HG03139 (cell line): ENCODE data around the gene ANG.
A peak's percentile ranks its signal among the peaks of the same experiment; 100 is the strongest.

Experiments used
- ATAC-seq: cut with Tn5 transposase; IDR thresholded peaks from one replicate; pipeline ENCODE4 v1.9.1; 2021; ENCODE audit not compliant: unreplicated experiment

The ANG gene

DNA sequence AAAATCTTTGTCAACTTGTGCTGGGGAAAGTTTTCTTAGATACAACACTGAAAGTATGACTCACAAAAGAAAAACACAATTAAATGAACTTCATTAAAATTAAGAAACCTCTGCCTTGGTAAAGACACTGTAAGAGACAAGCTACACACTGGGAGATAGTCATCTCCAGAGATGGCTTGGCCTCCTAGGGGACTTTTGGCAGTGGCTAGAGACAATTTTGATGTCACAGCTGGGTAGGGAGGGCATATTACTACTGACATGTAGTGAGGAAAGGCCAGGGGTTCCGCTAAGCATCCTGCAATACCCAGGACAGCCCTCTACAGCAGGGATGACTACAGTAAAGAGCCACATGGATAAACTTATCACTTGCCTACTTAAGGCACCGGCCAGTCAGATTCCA lies 12.9 kb upstream of the ANG start:
- no peak for ATAC-seq

DNA sequence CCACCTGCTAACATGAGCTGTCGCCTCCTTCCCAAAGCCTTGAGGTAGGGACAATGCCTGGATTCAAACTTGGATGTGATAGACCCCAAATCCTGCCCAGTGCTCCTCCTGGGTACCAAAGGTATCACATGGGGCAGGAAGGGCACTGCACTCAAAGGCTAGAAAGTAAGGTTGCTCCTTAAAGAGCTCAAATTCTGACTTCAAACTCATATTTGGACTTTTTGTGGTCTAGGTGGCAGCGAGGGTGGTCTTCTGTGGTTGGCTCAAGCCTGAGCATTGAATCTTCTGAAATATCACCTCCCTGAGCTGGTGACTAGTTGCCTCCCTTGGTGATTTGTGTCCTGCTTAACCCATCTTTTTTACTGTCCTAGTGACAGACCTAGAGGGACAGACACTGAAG lies 12.5 kb upstream of the ANG start:
- no peak for ATAC-seq

DNA sequence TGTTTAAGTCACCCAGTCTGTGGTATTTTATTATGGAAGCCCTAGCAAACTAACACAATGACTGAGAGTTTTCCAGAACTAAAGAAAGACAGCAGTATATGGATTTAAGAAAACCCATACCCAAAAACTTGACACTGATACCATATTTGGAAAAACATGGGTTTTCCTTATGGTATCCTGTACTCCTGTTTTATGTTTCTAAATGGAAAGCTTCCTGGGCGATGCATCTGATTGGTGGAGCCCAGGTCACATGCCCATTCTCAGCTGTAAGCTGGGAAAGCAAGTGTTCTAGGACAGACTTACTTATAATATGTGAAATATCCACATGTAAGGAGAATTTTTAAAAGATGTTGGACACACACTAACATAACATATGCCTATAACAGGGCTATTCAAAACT lies 8.7 kb upstream of the ANG start:
- no peak for ATAC-seq

DNA sequence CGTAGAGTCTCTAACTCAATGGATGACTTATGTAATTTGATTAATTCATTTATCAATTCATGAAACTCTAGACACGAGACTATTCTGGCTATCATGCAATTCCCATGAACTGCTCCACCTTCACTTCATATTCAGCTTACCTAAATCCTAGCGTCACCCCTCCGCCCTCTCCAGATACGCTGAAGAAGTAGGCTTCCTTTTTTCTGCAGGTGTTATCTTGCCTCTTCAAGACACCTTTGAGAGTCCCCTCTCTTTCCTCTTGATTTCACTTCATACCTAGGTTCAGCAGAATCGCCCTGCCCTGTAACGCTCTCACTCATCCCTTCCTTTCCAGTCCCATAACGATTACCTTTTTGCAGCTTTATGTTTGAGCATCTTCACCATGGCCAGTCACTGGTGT lies 8.2 kb upstream of the ANG start:
- ATAC-seq: no peak

DNA sequence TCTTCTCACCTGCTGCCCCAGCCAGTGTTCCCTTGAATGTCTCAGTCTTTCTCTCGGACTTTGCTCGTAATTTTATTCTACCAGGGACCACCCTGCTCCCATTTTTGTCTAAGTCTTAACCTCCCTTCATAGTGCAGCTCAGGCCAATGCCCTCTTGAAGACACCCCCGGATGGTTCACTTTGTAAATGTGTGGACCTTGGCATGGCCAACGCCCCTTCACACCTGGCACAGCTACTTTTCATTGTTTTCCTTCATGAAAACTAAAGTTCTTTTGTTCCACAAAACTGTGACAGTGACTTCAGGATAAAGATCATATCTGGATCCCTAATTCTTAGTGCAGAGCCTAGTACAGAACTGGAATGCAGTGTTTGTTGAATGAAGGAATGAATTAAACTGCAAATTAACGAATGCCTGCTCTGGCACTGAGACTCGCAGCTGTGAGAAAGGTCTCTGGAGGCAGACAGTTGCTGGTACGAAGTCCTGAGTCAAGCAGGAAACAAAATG lies 7.7 kb upstream of the ANG start:
- ATAC-seq: no peak

DNA sequence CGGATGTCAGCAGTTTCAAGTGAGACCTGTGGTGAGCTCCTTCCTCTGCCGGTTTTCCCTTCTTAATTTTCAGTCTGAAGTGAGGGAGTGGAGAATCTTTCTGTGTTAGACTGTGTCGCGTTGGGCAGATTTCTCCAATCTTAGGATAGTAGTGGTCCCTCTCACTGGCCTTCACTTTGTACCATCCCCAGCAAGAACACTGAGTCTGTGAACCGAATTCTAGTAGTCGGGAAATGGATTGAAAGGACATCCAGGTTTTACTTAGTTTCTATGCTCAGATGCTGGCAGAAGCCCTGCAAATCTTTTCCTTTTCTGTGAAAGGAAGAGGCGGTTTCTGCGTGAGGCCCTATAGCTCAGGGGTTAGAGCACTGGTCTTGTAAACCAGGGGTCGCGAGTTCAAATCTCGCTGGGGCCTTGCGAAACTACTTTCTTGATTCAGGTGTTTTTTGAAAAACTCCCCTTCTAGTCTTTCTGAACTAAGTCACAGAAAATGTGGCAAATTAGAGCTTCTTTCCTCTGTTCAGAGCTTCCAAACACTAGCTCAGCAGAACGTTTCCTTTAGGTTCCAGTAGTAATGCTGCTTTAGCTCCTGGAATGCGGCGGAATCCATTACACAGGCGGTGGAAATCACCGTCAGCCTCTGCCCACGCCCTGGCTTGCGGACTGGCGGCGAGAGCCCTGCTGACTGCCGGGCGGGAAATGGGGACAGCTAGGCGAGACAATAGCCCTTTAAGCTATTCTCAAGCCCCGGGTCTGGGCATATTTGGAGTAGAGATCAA lies 7.0 kb upstream of the ANG start:
- no peak for ATAC-seq

DNA sequence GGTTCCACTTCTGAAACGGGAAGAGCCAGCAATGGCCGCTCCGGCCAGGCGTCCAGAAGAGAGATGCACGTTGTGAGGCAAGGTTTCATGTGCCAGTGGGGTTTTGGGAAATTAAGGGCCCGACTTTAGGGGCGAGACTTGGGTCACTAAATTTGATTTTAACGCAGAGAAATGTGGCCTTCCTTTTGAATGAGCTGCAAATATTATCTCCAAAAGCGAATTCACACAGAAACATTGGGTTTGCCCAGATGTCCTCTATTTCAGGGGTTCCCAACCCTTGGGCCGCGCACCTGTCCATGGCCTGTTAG lies 6.5 kb upstream of the ANG start:
- no peak for ATAC-seq

DNA sequence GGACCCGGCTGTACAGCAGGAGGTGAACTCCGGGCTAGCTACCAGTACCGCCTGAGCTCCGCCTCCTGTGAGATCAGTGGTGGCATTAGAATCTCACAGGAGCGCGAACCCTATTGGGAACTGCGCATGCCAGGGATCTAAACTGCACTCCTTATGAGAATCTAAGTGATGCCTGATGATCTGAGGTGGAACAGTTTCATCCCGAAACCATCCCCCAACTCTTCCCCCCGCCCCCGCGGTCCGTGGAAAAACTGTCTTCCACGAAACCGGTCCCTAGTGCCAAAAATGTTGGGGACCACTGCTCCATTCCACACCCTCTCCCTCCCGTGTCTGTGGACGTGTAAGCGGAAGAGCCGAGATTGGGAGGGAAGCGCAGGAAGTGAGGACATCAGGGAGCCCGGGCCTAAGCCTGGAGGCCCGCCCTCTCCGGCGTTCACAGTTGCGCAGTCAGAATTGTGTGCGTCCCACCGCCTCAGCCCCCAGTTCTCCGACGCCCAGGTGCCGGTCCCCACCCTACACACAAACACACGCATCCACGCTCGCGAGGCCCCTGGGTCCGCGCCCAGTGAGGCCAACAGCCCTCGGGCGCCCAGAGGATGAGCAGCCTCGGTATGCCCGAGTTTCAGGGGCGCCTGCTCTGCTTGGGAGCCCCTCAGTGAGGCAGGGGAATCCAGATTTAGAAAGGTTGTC lies 6.0 kb upstream of the ANG start:
- peak; percentile 46 for ATAC-seq

DNA sequence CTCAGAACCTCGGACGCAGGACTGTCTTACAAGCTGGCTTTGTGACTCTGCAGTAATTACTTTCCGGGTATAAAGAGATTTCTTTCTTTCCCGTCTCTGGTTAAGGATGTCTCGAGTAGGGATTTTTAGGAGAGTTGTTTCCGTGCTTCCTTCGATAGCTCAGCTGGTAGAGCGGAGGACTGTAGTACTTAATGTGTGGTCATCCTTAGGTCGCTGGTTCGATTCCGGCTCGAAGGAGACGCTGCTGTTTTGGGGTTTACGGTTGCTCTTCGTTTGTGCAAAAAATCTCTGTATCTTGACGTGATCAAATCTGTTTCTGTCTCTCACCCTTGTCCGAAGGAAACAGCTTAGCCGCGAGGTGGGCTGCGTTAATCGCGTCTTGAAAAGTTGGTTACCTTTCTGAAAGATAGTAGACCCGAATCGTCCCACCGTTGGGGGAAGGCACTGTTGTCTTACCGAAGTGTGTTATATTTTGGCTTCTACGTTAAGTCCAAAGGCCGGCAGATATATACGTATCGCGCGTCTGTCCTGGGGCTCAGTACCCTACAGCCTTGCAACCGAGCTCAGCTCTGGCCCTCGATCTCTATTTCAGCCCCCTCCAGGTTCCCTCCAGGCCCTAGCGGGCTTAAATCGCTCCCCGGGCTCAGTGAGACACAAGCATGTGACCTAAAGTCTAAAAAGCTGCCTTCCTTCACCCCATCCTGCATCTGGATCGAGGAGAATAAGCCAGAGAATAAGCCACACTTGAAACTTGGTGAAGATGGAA lies 5.3 kb upstream of the ANG start:
- ATAC-seq: no peak

DNA sequence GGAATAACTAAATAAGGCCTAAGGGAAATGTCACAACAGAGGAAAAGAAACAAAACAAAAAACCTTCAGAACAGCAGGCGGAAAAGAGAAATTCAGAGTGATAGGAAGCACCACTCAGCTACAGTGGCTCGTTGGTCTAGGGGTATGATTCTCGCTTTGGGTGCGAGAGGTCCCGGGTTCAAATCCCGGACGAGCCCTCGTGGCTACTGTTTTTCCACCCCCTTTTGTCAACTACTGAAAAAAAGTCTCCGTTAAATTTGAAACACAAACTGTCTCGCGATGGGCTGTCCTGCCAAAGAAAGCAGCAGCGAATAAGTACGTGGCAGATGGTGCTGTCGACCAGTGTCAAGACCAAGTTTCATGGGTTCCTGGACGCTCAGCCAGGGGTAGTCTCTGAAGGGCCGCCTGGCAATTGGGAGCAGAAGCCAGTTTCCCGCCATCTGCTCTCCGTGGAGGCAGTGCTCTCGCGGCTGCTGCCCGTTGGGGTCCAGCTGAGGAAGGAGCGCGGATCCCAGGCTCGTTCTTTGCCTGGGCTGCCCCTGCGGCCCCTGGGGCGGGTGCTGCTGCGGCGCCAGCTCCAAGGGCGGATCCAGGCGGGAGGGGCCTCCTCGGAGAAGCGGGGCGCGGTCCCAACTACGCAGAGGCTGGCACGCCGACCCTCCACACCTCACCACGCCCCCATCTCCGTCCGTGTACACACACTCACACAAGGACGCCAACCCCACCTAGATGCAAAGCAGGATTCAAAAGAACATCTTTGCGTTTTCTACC lies 4.5 kb upstream of the ANG start, which contains the start of gene RNASE4:
TSS of gene RNASE4 (plus strand) at position 670 of the 771 bp plus-strand sequence. CDS start 14,812 bp downstream, outside the sequence.
- ATAC-seq: peak; percentile 22

DNA sequence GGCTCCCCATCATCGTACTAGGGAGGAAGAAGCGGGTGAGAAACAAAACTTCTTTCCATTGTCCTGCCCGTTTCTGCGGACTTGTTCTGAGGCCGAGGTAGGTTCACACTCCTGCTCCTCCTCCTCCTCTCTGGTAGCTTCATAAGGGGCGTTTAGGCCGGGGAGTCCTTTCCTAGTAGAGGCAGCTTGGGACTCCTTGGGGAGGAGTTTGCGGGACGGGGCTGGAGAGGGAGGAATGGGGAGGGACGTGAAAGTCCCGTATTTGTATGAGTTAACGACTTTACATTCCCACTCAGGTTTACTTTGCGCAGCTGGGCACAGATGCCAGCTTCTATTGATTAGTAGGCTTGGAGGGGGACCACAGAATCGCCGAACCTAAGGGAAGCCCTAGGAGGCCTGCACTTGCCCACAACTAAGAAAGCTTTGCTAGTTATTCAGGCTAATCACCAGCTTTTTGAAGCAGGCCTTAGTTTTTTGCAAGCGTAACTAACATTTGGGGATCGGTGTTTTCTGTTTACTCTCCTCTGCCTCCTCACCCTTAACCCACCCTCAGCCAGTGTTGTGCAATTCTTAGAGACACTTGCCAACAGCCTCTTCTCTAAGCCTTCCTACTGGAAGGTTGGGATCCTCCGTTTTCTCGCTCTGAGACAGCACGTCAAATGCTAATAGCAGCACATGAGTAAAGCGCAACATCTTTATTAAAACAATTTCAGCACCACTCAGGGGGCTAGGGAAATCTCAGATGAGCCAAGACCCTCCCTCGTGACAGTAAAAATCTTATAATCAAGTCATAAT lies 3.7 kb upstream of the ANG start:
- no peak for ATAC-seq

DNA sequence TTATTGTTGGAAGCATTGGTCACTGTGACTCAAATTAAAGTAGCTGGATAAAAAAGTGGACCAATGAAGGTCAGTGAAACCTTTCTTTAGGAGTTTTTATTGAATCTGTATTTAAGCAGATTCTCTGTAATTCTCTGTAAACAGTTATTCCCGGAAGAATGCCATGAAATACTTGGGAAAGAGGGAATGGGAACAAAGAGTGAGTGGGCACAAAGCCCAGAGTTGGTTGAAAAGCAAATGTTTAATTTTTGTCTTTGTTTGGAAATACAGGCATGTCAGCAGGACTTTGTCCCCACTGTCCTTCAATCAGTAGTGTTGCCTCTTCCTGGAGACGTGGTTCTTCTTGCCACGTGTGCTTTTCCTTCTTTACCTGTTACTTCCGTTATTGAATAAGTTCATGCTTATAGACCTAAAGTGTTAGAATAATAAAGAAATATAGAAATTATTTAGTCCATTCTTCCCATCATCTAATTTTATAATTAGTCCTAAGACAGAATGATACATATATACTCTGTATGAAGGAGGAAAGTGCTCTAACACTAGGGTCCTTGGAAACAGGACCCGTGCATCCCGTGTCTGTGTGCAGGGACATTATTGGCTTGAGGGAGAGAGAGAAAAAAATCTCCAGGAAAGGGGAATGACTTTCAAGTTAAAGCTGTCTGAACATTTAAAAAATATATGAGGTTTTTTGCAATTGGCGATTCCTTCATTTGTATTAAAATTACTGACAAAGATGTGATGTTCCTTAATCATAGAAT lies 2.0 kb upstream of the ANG start:
- ATAC-seq: no peak

DNA sequence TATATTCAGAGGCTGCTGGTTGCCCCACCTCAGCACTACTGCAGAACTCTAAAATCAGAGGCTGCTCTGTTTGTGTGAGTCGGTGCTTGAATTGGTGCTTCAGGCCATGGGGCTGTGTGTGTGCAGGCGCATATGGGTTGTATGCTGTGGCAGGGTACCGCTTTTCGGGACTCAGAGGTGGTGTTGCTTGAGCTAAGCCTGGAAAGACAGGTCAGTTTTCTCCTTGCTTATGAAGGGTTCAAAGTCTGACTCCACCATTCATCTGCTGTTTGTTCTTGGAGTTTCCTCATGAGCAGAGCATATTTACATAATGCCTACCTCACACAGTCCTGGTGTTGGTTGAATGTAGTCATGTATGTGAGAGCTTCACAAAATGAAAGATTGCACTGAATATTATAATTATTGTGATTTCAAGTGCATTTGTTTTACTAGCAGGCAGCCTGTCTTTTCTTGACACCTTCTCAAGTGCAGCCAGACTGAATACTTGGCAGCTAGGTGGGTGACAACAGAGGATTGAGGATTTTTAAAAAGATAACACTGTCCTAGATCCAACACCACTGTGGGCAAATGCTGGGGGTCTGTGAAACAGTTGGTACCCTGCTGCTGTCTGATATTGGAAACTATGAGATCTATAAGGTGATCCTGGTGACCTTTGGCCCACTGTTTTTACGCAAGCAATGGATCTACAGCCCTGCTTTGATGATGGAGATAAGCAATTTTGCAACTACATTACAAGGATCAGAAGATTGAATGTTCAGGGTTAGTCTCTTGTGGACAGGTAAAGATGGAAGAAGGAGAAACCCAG lies 1.0 kb upstream of the ANG start:
- no peak for ATAC-seq

DNA sequence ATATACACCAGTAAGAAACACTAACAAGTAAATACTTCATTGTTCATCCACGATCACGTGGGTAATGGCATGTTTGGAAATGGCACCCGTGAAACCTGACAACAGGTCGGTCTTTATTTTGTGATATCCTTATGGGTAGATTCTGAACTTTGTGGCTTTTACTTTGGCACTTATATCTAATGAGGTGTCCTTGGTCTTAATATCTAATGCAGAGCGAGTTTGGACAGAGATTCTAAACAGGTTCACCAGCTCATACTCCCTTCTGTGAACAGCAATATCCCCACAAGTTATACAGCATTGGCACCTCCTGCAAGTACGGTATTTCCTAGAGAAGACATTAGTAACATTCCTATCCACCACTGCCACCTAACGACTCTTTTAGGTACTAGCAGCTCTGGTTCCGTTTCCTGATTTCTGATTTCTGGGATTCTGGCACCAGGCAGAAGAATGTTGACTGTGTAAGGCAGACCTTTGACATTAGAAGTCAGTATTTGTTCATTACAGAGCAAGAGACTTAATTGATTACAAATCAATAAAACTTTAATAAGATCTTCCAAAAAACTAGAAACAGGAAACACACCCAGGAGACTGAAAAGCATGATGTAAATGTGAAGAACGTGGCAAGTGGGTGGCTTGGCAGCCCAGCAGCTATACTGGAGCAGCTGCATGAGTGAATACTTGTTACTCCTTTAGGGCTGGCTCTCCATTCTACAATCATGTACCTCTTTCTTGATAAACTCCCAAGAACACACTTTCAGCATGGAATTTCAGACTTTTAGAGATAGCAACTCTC lies 2.5 kb downstream of the ANG start:
- ATAC-seq: no peak

DNA sequence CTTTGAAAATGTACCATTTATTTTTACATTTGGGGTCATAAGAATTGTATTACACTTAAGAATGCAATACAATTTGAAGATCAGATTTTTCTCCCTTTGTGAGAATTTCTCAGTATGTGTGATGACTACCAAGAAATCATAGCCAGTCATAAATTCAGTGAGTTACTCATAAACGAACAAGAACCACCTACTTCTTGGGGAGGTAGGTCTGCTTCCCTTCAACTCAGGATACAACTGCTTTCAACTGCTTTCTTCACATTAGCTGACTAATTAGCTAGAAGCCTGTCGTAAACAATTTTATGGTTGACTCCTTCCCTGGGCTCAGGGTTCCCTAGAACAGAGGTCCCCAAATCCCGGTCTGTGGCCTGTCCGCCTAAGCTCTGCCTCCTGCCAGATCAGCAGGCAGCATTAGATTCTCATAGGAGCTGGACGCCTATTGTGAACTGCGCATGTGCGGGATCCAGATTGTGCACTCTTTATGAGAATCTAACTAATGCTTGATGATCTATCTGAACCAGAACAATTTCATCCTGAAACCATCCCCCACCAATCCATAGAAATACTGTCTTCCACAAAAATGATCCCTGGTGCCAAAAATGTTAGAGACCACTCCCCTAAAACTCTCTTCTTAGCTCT lies 3.7 kb downstream of the ANG start:
- no peak for ATAC-seq

DNA sequence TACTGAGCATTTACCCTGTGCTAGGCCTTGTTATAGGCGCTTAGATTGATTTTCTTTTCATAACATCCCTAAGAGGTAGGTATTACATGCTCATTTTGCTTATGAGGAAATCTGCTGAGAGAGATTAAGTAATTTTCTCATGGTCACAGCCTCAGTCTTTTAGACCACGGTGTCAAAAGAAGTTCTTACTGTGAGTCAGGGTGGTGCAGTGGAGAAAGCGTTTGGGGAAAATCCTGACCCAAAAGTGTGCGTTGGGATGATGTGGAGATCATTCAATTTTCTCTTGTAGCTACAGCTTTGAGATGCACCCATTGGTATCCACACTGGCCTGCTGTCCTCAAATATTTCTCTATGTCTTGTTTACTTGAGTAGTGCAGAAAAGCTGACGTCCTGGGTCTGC lies 8.2 kb downstream of the ANG start:
- ATAC-seq: no peak

DNA sequence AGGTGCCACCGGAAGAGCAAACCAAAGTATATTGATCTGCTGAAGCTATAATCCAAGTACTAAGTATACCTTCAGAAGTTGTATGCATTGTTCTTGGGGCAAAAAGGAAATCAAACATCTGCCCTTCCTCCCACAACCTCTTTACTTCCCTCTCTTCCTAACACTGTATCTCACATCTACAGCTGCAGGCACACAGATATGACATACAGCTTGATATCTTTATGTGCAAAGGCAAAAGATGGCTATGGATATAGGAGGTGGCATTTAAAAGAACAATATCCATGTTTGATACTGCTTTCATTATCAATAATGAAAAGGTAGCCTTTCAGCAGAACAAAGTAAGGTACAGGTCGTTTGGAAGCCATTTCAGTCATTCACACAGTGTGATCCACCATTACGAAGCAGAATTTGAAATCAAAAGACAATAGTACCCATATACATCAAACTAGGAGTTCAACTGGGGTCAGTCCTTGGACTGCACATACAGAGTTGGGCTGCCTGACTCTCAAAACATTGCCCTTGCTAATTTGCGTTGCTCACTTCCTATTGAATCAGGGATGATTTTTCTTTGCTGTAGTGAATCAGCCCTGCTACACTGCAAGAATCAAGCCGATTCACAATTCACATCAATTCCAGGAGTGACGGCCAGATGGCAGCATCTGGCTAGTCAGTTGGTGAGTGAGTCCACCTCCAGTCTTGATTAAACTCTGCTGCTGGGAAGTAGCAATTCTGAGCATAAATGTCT lies 8.9 kb downstream of the ANG start:
- ATAC-seq: no peak
